Duodenal mucosa (tissue), 2 donors: ENCODE results near the gene UTRN.

Experiments
- H3K27ac ChIP-seq: one replicate; pipeline ENCODE4 v1.7.0; 2013; ENCODE audit warnings: low read depth, low read length
- H3K27me3 ChIP-seq, 2 donors: one replicate each; pipeline ENCODE4 v1.7.0; 2013; ENCODE audit warnings: low read length in 2 of 2, control low read depth in 1 of 2; ENCODE audit not compliant: insufficient read depth in 2 of 2, control insufficient read depth in 1 of 2
- H3K36me3 ChIP-seq, 2 donors: one replicate each; pipeline ENCODE4 v1.7.0; 2013; ENCODE audit warnings: low read length in 2 of 2, control low read depth in 1 of 2; ENCODE audit not compliant: insufficient read depth in 2 of 2, control insufficient read depth in 1 of 2
- H3K4me1 ChIP-seq, 2 donors: one replicate each; pipeline ENCODE4 v1.7.0; 2013; ENCODE audit warnings: low read length in 2 of 2, control low read depth in 1 of 2; ENCODE audit not compliant: insufficient read depth in 2 of 2, control insufficient read depth in 1 of 2
- H3K4me3 ChIP-seq, 2 donors: one replicate each; pipeline ENCODE4 v1.7.0; 2013; ENCODE audit warnings: low read length in 2 of 2, low read depth in 1 of 2
- H3K9ac ChIP-seq, 2 donors: one replicate each; pipeline ENCODE4 v1.7.0; 2013; ENCODE audit warnings: low read length in 2 of 2, low read depth in 1 of 2
- H3K9me3 ChIP-seq, 2 donors: one replicate each; pipeline ENCODE4 v1.7.0; 2013; ENCODE audit warnings: low read length in 2 of 2, control low read depth in 1 of 2; ENCODE audit not compliant: control insufficient read depth in 1 of 2

The UTRN gene

GRCh38 chr6:144320741-144321140, 35.6 kb downstream of the UTRN start:
- Histone ChIP-seq H3K27me3 (no peaks in the 10 kb centered on the region), H3K9me3 (no peaks in the 10 kb centered on the region), H3K4me1 (peaks cover 0 to 4% of the 10 kb centered on the region in 2 donors), H3K27ac (no peak overlapping the region), H3K36me3 (no peaks in the 10 kb centered on the region), H3K9ac (no peak overlapping the region), H3K4me3 (no peak overlapping the region)

GRCh38 chr6:144321839-144322591, 36.9 kb downstream of the UTRN start:
- no peaks in the 10 kb centered on the region for H3K27me3 ChIP-seq
- no peak overlapping the region for H3K4me3 ChIP-seq
- no peaks in the 10 kb centered on the region for H3K9me3 ChIP-seq
- H3K36me3 ChIP-seq, result no peaks in the 10 kb centered on the region
- H3K4me1 ChIP-seq, result peaks cover 0 to 4% of the 10 kb centered on the region in 2 donors
- no peak overlapping the region for H3K27ac ChIP-seq
- H3K9ac ChIP-seq, result no peak overlapping the region

GRCh38 chr6:144325232-144325631, 40.1 kb downstream of the UTRN start:
- no peak overlapping the region for H3K27ac ChIP-seq
- no peaks in the 10 kb centered on the region for H3K27me3 ChIP-seq
- no peak overlapping the region for H3K9ac ChIP-seq
- H3K4me3 ChIP-seq, result no peak overlapping the region
- no peaks in the 10 kb centered on the region for H3K36me3 ChIP-seq
- H3K9me3 ChIP-seq, result no peaks in the 10 kb centered on the region
- H3K4me1 ChIP-seq, result peaks cover 0 to 8% of the 10 kb centered on the region in 2 donors

- Histone ChIP-seq H3K4me1 (peaks cover 0 to 9% of the 10 kb centered on the region in 2 donors), H3K4me3 (no peak overlapping the region), H3K27ac (no peak overlapping the region), H3K27me3 (no peaks in the 10 kb centered on the region), H3K36me3 (no peaks in the 10 kb centered on the region), H3K9ac (no peak overlapping the region), H3K9me3 (no peaks in the 10 kb centered on the region)
Observed at GRCh38 chr6:144326393-144326792, 41.3 kb downstream of the UTRN start.

GRCh38 chr6:144327081-144327480, 41.9 kb downstream of the UTRN start:
- no peak overlapping the region for H3K4me3 ChIP-seq
- no peaks in the 10 kb centered on the region for H3K27me3 ChIP-seq
- H3K4me1 ChIP-seq, result peaks cover 0 to 9% of the 10 kb centered on the region in 2 donors
- no peak overlapping the region for H3K9ac ChIP-seq
- no peaks in the 10 kb centered on the region for H3K36me3 ChIP-seq
- H3K9me3 ChIP-seq, result no peaks in the 10 kb centered on the region
- no peak overlapping the region for H3K27ac ChIP-seq

GRCh38 chr6:144330017-144330987, 45.2 kb downstream of the UTRN start:
- Histone ChIP-seq H3K36me3 (no peaks in the 10 kb centered on the region), H3K9me3 (no peaks in the 10 kb centered on the region), H3K27me3 (no peaks in the 10 kb centered on the region), H3K27ac (no peak overlapping the region), H3K9ac (no peak overlapping the region), H3K4me1 (peaks cover 9 to 12% of the 10 kb centered on the region in 2 donors), H3K4me3 (no peak overlapping the region)

GRCh38 chr6:144331491-144331969, 46.4 kb downstream of the UTRN start:
- Histone ChIP-seq H3K4me3 (no peak overlapping the region), H3K9me3 (no peaks in the 10 kb centered on the region), H3K9ac (no peak overlapping the region), H3K36me3 (no peaks in the 10 kb centered on the region), H3K27ac (no peak overlapping the region), H3K27me3 (no peaks in the 10 kb centered on the region), H3K4me1 (peaks cover 20 to 24% of the 10 kb centered on the region in 2 donors)

GRCh38 chr6:144332177-144332576, 47.0 kb downstream of the UTRN start:
- Histone ChIP-seq H3K36me3 (no peaks in the 10 kb centered on the region), H3K4me1 (peaks cover 25 to 30% of the 10 kb centered on the region in 2 donors), H3K9ac (no peak overlapping the region), H3K27me3 (no peaks in the 10 kb centered on the region), H3K4me3 (no peak overlapping the region), H3K9me3 (no peaks in the 10 kb centered on the region), H3K27ac (no peak overlapping the region)

GRCh38 chr6:144334150-144334708, 49.1 kb downstream of the UTRN start:
- Histone ChIP-seq H3K9me3 (no peaks in the 10 kb centered on the region), H3K36me3 (no peaks in the 10 kb centered on the region), H3K27me3 (no peaks in the 10 kb centered on the region), H3K27ac (no peak overlapping the region), H3K4me1 (peaks cover 25 to 35% of the 10 kb centered on the region in 2 donors), H3K4me3 (peak overlapping the region; percentile 53 to 55), H3K9ac (peak overlapping the region in 1 of 2 donors; percentile 27)
